GM13977 (cell line): ENCODE measurements around the gene IGFBPL1.

ENCODE experiments used
- DNase-seq: peaks from one replicate; pipeline ENCODE4 v3.0.0; 2012; ENCODE audit warnings: low spot score
- in situ Hi-C: fragments of 300-500 bp; cut with MboI; formaldehyde crosslinking; loops from one replicate; pipeline ENCODE4 v1.12.0; 2022; ENCODE audit warnings: low sequenced_read_pairs, low pct_unique_long_range_greater_than_20kb, mixed read lengths, inconsistent platforms; ENCODE audit not compliant: unreplicated experiment
- TF ChIP-seq, protein P1 (sequence below): IDR thresholded peaks from 2 replicates; pipeline ENCODE4 v1.5.1; 2012; ENCODE audit warnings: mild to moderate bottlenecking, control low read depth; ENCODE audit not compliant: insufficient read depth; ENCODE audit errors: extremely low read depth, missing control alignments

The IGFBPL1 gene

DNA sequence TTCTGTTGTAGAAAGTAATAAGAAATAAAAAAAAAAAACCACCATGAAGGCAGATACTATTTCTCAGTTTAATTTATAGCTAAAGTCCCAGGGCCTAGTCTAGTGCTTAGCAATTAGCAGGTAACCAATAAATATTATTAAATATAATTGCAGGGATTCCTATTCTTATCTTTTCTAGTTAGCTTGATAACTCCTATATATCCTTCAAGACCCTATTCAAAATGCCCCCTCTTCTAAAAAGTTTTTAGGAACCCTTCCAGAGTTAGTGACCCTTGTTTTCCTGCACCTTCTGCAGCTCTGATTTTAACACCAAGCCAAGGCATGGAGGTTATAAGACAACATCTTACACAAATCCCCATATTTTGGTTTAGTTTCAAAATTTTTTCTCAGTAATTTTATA, 56.4 kb downstream of the IGFBPL1 start:
- TF ChIP-seq, protein P1, sequence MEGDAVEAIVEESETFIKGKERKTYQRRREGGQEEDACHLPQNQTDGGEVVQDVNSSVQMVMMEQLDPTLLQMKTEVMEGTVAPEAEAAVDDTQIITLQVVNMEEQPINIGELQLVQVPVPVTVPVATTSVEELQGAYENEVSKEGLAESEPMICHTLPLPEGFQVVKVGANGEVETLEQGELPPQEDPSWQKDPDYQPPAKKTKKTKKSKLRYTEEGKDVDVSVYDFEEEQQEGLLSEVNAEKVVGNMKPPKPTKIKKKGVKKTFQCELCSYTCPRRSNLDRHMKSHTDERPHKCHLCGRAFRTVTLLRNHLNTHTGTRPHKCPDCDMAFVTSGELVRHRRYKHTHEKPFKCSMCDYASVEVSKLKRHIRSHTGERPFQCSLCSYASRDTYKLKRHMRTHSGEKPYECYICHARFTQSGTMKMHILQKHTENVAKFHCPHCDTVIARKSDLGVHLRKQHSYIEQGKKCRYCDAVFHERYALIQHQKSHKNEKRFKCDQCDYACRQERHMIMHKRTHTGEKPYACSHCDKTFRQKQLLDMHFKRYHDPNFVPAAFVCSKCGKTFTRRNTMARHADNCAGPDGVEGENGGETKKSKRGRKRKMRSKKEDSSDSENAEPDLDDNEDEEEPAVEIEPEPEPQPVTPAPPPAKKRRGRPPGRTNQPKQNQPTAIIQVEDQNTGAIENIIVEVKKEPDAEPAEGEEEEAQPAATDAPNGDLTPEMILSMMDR, result no peak
- DNase-seq, result no peak
- in situ Hi-C loops, result loop anchor here (10.0 to 25.0 kb wide), 2 partner anchors 281 to 453 kb away; no protein-coding TSS in a partner anchor

DNA sequence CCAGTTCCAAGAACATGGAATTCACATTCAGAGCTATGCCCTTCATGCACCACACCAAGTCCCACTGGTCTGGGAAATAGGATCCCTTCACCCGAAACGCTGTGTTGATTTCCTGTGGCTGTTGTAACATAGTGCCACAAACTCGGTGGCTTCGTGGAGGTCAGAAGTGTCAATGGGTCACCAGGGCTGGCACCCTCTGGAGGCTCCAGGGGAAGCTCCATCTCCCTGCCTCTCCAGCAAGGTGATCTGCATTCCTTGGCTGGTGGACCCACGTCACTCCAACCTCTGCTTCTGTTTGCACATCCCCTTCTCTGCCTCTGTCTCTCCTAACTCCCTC, 60.7 kb downstream of the IGFBPL1 start:
- in situ Hi-C loops, result loop anchor here (10.0 to 25.0 kb wide), 2 partner anchors 276 to 449 kb away; no protein-coding TSS in a partner anchor
- no peak for DNase-seq
- TF ChIP-seq, protein P1, result no peak

DNA sequence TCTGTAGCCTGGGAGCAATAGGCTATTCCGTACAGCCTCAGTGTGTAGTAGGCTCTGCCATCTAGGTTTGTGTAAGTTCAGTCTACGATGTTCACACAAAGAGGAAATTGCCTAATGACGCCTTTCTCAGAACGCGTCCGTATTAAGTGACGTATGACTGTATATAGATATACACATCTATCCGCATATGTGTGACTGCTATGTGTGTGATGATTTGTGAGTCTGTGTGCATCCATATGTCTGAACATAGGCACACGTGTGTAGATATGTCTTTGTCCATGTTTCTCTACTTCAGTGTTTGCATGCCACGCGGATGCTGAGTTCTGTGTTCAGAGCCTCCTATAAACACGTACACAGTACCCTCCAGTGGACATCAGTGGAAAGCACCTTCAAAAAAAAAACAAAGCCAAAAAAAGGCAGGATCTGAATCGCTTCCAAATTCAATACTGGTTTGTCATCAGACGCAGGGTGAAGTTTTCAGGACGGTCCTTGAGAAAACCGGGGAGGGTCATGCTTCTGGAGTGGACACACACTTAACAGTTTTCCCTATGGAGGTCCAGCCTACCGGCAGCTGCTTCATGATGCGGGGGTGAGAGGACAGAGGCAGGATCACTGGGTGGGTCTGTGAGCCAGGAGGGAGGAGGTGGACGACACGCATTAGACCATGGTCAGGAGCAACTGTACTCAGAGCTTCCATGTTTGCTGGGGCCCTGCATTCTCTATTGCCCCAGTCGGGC, 61.2 kb downstream of the IGFBPL1 start:
- in situ Hi-C loops, result loop anchor here (10.0 to 25.0 kb wide), 2 partner anchors 276 to 448 kb away; no protein-coding TSS in a partner anchor
- TF ChIP-seq, protein P1, result peak; percentile 71
- peak; percentile 68 for DNase-seq

DNA sequence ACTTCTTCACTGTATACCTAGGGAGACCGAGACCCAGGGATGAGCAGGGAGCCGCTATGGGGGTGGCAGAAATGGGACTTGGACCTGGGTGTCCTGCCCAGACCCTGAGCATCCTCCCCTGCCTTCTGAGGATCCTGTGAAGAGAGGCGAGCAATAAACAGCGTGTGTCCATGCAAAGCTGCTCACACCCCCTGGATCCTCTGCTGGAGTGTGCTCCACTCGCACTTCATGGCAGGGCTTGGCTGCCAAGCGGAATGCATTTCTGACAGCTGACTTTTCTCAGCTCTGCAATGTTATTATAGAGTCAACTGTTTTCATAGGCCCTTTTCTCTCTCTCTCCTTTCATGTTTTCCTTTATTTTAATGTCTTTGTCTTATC, 62.8 kb downstream of the IGFBPL1 start:
- in situ Hi-C loops, result loop anchor here (10.0 to 25.0 kb wide), 2 partner anchors 274 to 447 kb away; no protein-coding TSS in a partner anchor
- TF ChIP-seq, protein P1, result no peak
- DNase-seq, result no peak

DNA sequence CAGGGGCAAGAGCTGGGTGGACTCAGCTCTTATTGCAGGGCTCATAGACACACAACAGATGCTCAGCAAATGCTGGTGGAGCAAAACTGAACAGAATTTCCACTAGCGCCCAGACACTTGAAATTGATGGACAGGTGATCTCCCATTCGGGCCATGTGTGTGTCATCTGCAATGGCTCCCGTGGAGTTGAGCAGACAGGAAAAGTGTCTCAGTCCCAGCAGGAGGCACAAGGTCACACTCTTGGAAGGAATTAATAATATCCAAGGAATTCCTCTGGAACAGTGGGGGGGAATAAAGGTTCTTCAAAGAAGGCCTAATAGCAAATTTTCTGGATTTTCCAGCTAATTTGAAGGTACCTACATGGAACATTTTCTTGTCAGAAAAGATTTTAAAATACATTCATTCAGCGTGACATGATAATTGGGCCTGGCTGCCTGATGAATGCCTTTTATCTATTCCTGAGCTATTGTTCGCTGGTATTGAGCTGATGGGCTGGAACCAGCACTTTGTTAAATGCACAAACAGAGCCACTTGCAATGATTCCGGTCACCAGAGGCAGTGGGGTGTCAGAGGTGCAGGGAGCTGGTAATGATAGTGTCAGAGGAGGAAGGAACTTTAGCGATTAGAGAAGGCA, 63.3 kb downstream of the IGFBPL1 start:
- in situ Hi-C loops, result loop anchor here (10.0 to 25.0 kb wide), 2 partner anchors 274 to 446 kb away; no protein-coding TSS in a partner anchor
- no peak for DNase-seq
- TF ChIP-seq, protein P1, result no peak

DNA sequence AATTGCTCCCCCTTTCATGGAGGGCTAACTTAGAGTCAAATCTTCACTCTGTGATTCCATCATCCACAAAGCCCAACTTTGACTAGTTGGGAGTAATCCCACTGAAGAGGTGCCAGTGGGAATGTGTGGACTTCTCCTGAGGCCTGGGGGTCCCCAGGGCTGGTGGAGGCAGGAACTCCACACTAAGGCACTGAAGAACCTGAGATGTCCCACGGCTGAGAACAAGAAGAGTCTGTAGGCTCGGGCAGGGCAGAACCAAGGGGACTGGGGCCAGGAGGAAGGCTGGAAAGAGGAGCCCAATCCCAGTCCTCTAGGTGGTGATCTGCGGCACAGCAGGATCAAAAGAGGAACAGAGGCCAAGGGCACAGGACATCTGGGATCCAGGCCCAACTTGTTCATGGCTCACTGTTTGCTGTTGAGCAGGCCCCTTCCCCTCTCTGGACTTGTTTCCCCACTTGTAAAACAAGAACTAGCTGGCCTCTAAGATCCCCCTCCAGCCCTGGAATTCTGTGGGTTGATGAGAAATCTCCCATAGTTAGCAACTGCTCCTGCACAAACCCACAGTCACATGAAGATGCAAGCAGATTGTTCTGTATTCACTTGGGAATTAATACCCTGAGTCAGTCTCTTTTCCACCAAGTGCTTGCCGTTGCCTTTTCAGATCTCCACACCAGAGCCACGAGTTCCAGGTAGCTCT, 64.4 kb downstream of the IGFBPL1 start:
- in situ Hi-C loops, result loop anchor here (10.0 to 25.0 kb wide), 2 partner anchors 273 to 445 kb away; no protein-coding TSS in a partner anchor
- TF ChIP-seq, protein P1, result no peak
- DNase-seq, result no peak
